Measurements from ENCODE around the gene PLS1.

GRCh38 chr3:142690613-142691012, 94.4 kb downstream of the PLS1 start:
- TF ChIP-seq CTCF (conservative IDR thresholded peaks at IDR 0.05; ENCODE audit: low read depth, low read length) = no peak
- no peak for TF ChIP-seq EZH2phosphoT487 (IDR thresholded peaks at IDR 0.05; ENCODE audit: borderline replicate concordance, low read length)
